HG02885 (cell line): ENCODE results near the gene ANKH.
A peak's percentile ranks its signal among the peaks of the same experiment; 100 is the strongest.

Experiments
- ATAC-seq: cut with Tn5 transposase; IDR thresholded peaks from one replicate; pipeline ENCODE4 v1.9.1; 2021; ENCODE audit warnings: mild to moderate bottlenecking; ENCODE audit not compliant: unreplicated experiment, poor library complexity

The ANKH gene

GRCh38 chr5:14726066-14726838 is 145.3 kb downstream of the ANKH start:
- ATAC-seq, result no peak

- no peak for ATAC-seq
Measured at GRCh38 chr5:14724633-14725032, 146.9 kb downstream of the ANKH start.

- ATAC-seq, result peak; percentile 38
Measured at GRCh38 chr5:14723701-14724132, 147.9 kb downstream of the ANKH start.

GRCh38 chr5:14722923-14723322 is 148.7 kb downstream of the ANKH start:
- no peak for ATAC-seq

GRCh38 chr5:14721990-14722656 is 149.5 kb downstream of the ANKH start:
- no peak for ATAC-seq

- no peak for ATAC-seq
Measured at GRCh38 chr5:14720236-14720923, 151.2 kb downstream of the ANKH start.

- no peak for ATAC-seq
Measured at GRCh38 chr5:14718778-14719177, 152.8 kb downstream of the ANKH start.

GRCh38 chr5:14716755-14717752 is 154.5 kb downstream of the ANKH start:
- no peak for ATAC-seq

- ATAC-seq, result no peak
Measured at GRCh38 chr5:14715481-14715880, 156.1 kb downstream of the ANKH start.

- ATAC-seq, result no peak
Measured at GRCh38 chr5:14714706-14715105, 156.9 kb downstream of the ANKH start.

GRCh38 chr5:14713476-14714390 is 157.8 kb downstream of the ANKH start:
- no peak for ATAC-seq

GRCh38 chr5:14712666-14713065 is 158.9 kb downstream of the ANKH start:
- ATAC-seq, result no peak

- ATAC-seq, result no peak
Measured at GRCh38 chr5:14712131-14712530, 159.4 kb downstream of the ANKH start.

- ATAC-seq, result no peak
Measured at GRCh38 chr5:14710313-14710994, 161.1 kb downstream of the ANKH start.

- no peak for ATAC-seq
Measured at GRCh38 chr5:14708551-14708950, 163.0 kb downstream of the ANKH start.

- no peak for ATAC-seq
Measured at GRCh38 chr5:14707811-14708390, 163.7 kb downstream of the ANKH start.

- no peak for ATAC-seq
Measured at GRCh38 chr5:14706615-14707021, 165.0 kb downstream of the ANKH start.

GRCh38 chr5:14705556-14705955 is 166.0 kb downstream of the ANKH start:
- no peak for ATAC-seq
